ENCODE data around the gene TMEM95. TPM values are rescaled to one million over a fixed set of nuclear protein-coding genes. Genes with fewer than 3 reads are reported as not detected.

TMEM95 gene
- total and polyA plus RNA-seq, 4 donors = not detected

DNA sequence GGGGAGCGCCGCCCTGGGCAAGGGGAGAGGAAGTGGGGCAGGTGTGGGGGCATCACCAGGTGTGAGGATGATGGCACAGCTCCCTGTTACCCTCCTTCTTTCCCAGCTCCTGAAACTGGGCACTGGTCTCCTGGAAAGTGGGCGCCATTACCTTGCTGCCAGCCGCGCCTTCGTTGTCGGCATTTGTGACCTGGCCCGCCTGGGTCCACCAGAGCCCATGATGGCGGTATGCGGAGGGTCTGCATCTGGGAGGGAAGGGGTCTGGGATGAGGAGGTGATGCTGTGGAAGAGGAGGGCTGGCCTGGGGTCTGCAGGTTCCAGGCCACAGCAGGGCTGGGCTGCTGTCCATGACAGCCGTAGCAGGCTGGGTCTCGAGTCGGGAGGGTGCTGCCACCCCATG, 13.1 kb upstream of the TMEM95 start (continued):
- TF ChIP-seq, protein P1, sequence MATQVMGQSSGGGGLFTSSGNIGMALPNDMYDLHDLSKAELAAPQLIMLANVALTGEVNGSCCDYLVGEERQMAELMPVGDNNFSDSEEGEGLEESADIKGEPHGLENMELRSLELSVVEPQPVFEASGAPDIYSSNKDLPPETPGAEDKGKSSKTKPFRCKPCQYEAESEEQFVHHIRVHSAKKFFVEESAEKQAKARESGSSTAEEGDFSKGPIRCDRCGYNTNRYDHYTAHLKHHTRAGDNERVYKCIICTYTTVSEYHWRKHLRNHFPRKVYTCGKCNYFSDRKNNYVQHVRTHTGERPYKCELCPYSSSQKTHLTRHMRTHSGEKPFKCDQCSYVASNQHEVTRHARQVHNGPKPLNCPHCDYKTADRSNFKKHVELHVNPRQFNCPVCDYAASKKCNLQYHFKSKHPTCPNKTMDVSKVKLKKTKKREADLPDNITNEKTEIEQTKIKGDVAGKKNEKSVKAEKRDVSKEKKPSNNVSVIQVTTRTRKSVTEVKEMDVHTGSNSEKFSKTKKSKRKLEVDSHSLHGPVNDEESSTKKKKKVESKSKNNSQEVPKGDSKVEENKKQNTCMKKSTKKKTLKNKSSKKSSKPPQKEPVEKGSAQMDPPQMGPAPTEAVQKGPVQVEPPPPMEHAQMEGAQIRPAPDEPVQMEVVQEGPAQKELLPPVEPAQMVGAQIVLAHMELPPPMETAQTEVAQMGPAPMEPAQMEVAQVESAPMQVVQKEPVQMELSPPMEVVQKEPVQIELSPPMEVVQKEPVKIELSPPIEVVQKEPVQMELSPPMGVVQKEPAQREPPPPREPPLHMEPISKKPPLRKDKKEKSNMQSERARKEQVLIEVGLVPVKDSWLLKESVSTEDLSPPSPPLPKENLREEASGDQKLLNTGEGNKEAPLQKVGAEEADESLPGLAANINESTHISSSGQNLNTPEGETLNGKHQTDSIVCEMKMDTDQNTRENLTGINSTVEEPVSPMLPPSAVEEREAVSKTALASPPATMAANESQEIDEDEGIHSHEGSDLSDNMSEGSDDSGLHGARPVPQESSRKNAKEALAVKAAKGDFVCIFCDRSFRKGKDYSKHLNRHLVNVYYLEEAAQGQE (IDR thresholded peaks at IDR 0.05) = no peak
- TF ChIP-seq ZBTB33 (IDR thresholded peaks at IDR 0.05) = no peak
- no peak for TF ChIP-seq JUND (IDR thresholded peaks at IDR 0.05)
- TF ChIP-seq HNF4G (IDR thresholded peaks at IDR 0.05) = no peak
- no peak for TF ChIP-seq HNF4A (conservative IDR thresholded peaks at IDR 0.05)
- no peak for TF ChIP-seq FOXA2 (IDR thresholded peaks at IDR 0.05)
- no peak for TF ChIP-seq YY1 (IDR thresholded peaks at IDR 0.05)

- H3K9me3 ChIP-seq (ENCODE audit: control insufficient read depth in 4 of 4, low read length in 3 of 4) = no peaks in the 10 kb centered on the region
- 76% methylated on average over 15 of the region's 15 CpGs for WGBS
- H3K36me3 ChIP-seq (ENCODE audit: control insufficient read depth in 4 of 4, insufficient read depth in 3 of 4, low read depth in 1 of 4, low read length in 3 of 4) = no peaks in the 10 kb centered on the region
Observed at GRCh38 chr17:7343250-7343649, 11.7 kb upstream of the TMEM95 start.

More at GRCh38 chr17:7343250-7343649, 11.7 kb upstream of the TMEM95 start:
- H3K27ac ChIP-seq (ENCODE audit: low read depth in 1 of 2, low read length in 2 of 2) = no peak overlapping the region
- DNase-seq (ENCODE audit: low spot score) = no peak
- H3K4me3 ChIP-seq (ENCODE audit: low read depth in 1 of 3, low read length in 3 of 3) = no peak overlapping the region
- TF ChIP-seq YY1 (IDR thresholded peaks at IDR 0.05) (no peak), JUND (IDR thresholded peaks at IDR 0.05) (no peak), HNF4A (conservative IDR thresholded peaks at IDR 0.05) (no peak), NR2F2 (IDR thresholded peaks at IDR 0.05) (no peak), FOXA2 (IDR thresholded peaks at IDR 0.05) (no peak), FOXA1 (IDR thresholded peaks at IDR 0.05) (no peak), ZBTB33 (IDR thresholded peaks at IDR 0.05) (no peak), RAD21 (IDR thresholded peaks at IDR 0.05) (no peak)
- TF ChIP-seq, protein P2, sequence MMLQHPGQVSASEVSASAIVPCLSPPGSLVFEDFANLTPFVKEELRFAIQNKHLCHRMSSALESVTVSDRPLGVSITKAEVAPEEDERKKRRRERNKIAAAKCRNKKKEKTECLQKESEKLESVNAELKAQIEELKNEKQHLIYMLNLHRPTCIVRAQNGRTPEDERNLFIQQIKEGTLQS (IDR thresholded peaks at IDR 0.05) = no peak
- TF ChIP-seq, protein P3, sequence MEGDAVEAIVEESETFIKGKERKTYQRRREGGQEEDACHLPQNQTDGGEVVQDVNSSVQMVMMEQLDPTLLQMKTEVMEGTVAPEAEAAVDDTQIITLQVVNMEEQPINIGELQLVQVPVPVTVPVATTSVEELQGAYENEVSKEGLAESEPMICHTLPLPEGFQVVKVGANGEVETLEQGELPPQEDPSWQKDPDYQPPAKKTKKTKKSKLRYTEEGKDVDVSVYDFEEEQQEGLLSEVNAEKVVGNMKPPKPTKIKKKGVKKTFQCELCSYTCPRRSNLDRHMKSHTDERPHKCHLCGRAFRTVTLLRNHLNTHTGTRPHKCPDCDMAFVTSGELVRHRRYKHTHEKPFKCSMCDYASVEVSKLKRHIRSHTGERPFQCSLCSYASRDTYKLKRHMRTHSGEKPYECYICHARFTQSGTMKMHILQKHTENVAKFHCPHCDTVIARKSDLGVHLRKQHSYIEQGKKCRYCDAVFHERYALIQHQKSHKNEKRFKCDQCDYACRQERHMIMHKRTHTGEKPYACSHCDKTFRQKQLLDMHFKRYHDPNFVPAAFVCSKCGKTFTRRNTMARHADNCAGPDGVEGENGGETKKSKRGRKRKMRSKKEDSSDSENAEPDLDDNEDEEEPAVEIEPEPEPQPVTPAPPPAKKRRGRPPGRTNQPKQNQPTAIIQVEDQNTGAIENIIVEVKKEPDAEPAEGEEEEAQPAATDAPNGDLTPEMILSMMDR (IDR thresholded peaks at IDR 0.05; ENCODE audit: low read depth, low read length, missing input control) = no peak
- H3K4me1 ChIP-seq (ENCODE audit: control insufficient read depth in 4 of 4, insufficient read depth in 4 of 4, low read length in 3 of 4) = no peaks in the 10 kb centered on the region
- H3K27me3 ChIP-seq (ENCODE audit: control insufficient read depth in 4 of 4, insufficient read depth in 4 of 4, low read length in 3 of 4) = no peaks in the 10 kb centered on the region
- H3K9ac ChIP-seq (ENCODE audit: low read depth in 1 of 2, low read length in 2 of 2) = no peak overlapping the region
